ENCODE measurements around the gene KIF3C. TPM values are rescaled to one million over a fixed set of nuclear protein-coding genes. Genes with fewer than 3 reads are reported as not detected.
"Not testable (repeated sequence)": the region's sequence is repeated elsewhere in the genome, so short reads cannot be mapped to it uniquely, and the experiment has no call there.

Gene KIF3C
- total and polyA plus RNA-seq, 2 experiments from 2014 or later = 7.0 to 7.2 TPM

DNA sequence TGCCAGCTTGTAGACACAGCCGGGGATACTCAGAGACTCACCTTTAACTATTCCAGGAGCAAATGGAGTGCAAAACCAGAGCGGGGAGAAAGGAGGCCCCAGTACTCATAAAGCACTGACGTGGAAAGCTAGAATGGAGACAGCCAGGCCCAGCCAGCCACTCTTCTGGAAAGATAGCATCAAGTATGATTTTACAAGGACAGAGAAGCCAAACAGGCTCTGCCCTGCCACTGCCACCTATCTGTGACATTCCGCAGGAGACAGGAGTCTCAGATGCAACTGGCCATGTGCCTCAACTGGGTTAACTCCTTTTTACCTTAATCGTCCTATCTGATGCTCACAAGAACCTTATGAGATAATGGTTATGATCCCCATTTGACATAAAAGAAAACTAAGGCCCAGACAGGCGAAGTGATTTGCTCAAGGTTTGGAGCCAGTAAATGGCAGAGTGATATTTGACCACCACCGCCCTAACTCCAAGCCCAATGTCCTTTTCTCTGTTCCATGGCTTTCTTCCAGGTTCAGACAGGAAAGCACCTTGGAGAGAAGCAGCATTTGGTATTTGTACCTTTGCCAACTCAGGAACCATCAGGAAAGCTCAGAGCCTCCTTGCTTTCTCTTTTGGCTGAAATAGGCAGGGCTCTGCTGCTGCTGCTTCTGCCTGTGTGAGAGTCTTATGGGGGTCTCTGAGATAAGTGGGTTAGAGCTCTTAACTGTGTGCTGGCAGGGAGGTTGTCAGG lies 15.6 kb downstream of the KIF3C start:
- no peak for DNase-seq
- in situ Hi-C loops (cut with MboI) = no loop called here
- H3K9me2 ChIP-seq (ENCODE audit: insufficient read depth) = no peaks in the 10 kb centered on the region
- H3K9ac ChIP-seq = no peak overlapping the region
- H4K20me1 ChIP-seq (ENCODE audit: insufficient read depth) = no peaks in the 10 kb centered on the region
- H3K4me1 ChIP-seq (ENCODE audit: insufficient read depth) = 0 out of 2 replicates have a peak, but pooled peaks cover 7% of the 10 kb centered on the region
- H3K4me2 ChIP-seq (ENCODE audit: unreplicated experiment) = no peak overlapping the region
- H3K9me3 ChIP-seq (ENCODE audit: low read depth) = no peaks in the 10 kb centered on the region
- TF ChIP-seq EZH2phosphoT487 (IDR thresholded peaks at IDR 0.05; ENCODE audit: insufficient read depth, low read depth) (no peak), EZH2 (IDR thresholded peaks at IDR 0.05; ENCODE audit: insufficient read depth, poor library complexity, severe bottlenecking) (no peak)
- WGBS, 2 experiments (ENCODE audit: low coverage in 1 of 2, low lambda C conversion rate in 2 of 2, missing lambda C conversion rate in 2 of 2) = 94 to 99% methylated on average over 7 of the region's 7 CpGs
- no peaks in the 10 kb centered on the region for H3K27me3 ChIP-seq (replicated peaks; ENCODE audit: insufficient read depth)
- no peak overlapping the region for H3K4me3 ChIP-seq
- H3K36me3 ChIP-seq (ENCODE audit: low read depth) = no peaks in the 10 kb centered on the region
- H3K79me2 ChIP-seq (ENCODE audit: insufficient read depth) = peaks cover 4% of the 10 kb centered on the region; the same call in 1 of the 2 replicates
- no peak overlapping the region for H2AFZ ChIP-seq
- 0 out of 2 replicates have a peak, but pooled peaks cover 4% of the 10 kb centered on the region for H3F3A ChIP-seq (ENCODE audit: insufficient read depth)
- no peak overlapping the region for H3K27ac ChIP-seq

DNA sequence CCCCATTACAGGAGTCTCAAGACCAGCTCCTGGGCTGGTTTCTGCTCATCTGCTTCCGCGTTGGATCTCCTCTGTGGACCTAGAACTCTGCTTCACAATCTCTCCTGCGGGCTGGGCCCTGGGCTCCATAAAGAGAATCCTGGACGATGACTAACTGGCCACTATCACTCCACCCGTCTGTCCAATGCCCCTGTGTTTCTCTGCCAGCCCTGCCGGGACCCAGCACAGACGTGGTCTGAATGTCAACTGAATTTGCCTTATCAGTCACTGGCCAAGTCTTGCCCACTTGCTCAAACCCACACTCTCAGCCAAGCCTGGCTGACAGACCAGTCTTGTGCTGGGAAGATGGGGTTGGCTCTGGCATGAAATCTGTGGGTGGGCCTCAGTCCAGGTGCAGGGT lies 17.4 kb downstream of the KIF3C start:
- Histone ChIP-seq H3K79me2 (ENCODE audit: insufficient read depth) (peaks cover 9% of the 10 kb centered on the region; the same call in 1 of the 2 replicates), H3K9me3 (ENCODE audit: low read depth) (no peaks in the 10 kb centered on the region), H3K27ac (no peak overlapping the region), H2AFZ (no peak overlapping the region), H4K20me1 (ENCODE audit: insufficient read depth) (no peaks in the 10 kb centered on the region), H3K9me2 (ENCODE audit: insufficient read depth) (no peaks in the 10 kb centered on the region), H3K36me3 (ENCODE audit: low read depth) (no peaks in the 10 kb centered on the region), H3F3A (ENCODE audit: insufficient read depth) (0 out of 2 replicates have a peak, but pooled peaks cover 12% of the 10 kb centered on the region), H3K4me1 (ENCODE audit: insufficient read depth) (peaks cover 12% of the 10 kb centered on the region), H3K27me3 (replicated peaks; ENCODE audit: insufficient read depth) (no peaks in the 10 kb centered on the region), H3K4me2 (ENCODE audit: unreplicated experiment) (no peak overlapping the region), H3K4me3 (no peak overlapping the region), H3K9ac (no peak overlapping the region)
- in situ Hi-C loops (cut with MboI) = no loop called here
- WGBS, 2 experiments (ENCODE audit: low coverage in 1 of 2, low lambda C conversion rate in 2 of 2, missing lambda C conversion rate in 2 of 2) = 77 to 84% methylated on average over 7 of the region's 7 CpGs
- DNase-seq = peak; percentile 21
- TF ChIP-seq EZH2phosphoT487 (IDR thresholded peaks at IDR 0.05; ENCODE audit: insufficient read depth, low read depth) (no peak), EZH2 (IDR thresholded peaks at IDR 0.05; ENCODE audit: insufficient read depth, poor library complexity, severe bottlenecking) (no peak)

- peaks cover 5% of the 10 kb centered on the region; the same call in 1 of the 2 replicates for H3K79me2 ChIP-seq (ENCODE audit: insufficient read depth)
- H3K27ac ChIP-seq = no peak overlapping the region
Measured at GRCh38 chr2:25960920-25961319, 21.4 kb downstream of the KIF3C start.

GRCh38 chr2:25960396-25960795 lies 21.9 kb downstream of the KIF3C start:
- WGBS, 2 experiments (ENCODE audit: low coverage in 1 of 2, low lambda C conversion rate in 2 of 2, missing lambda C conversion rate in 2 of 2) = 92 to 96% methylated on average over 4 of the region's 4 CpGs
- no peak overlapping the region for H3K9ac ChIP-seq
- no peak overlapping the region for H2AFZ ChIP-seq
- H3K36me3 ChIP-seq (ENCODE audit: low read depth) = no peaks in the 10 kb centered on the region
- TF ChIP-seq EZH2 (IDR thresholded peaks at IDR 0.05; ENCODE audit: insufficient read depth, poor library complexity, severe bottlenecking) = no peak
- TF ChIP-seq EZH2phosphoT487 (IDR thresholded peaks at IDR 0.05; ENCODE audit: insufficient read depth, low read depth) = no peak
- DNase-seq = no peak
- H3K4me3 ChIP-seq = no peak overlapping the region
- H3F3A ChIP-seq (ENCODE audit: insufficient read depth) = 0 out of 2 replicates have a peak, but pooled peaks cover 12% of the 10 kb centered on the region
- H3K79me2 ChIP-seq (ENCODE audit: insufficient read depth) = peaks cover 5% of the 10 kb centered on the region; the same call in 1 of the 2 replicates
- no peaks in the 10 kb centered on the region for H3K27me3 ChIP-seq (replicated peaks; ENCODE audit: insufficient read depth)
- no peaks in the 10 kb centered on the region for H3K9me2 ChIP-seq (ENCODE audit: insufficient read depth)
- H3K4me2 ChIP-seq (ENCODE audit: unreplicated experiment) = no peak overlapping the region
- no peaks in the 10 kb centered on the region for H4K20me1 ChIP-seq (ENCODE audit: insufficient read depth)
- H3K27ac ChIP-seq = no peak overlapping the region
- H3K9me3 ChIP-seq (ENCODE audit: low read depth) = no peaks in the 10 kb centered on the region
- H3K4me1 ChIP-seq (ENCODE audit: insufficient read depth) = peaks cover 10% of the 10 kb centered on the region
- in situ Hi-C loops (cut with MboI) = no loop called here

More at GRCh38 chr2:25960920-25961319, 21.4 kb downstream of the KIF3C start:
- Histone ChIP-seq H3F3A (ENCODE audit: insufficient read depth) (0 out of 2 replicates have a peak, but pooled peaks cover 12% of the 10 kb centered on the region), H2AFZ (no peak overlapping the region), H3K36me3 (ENCODE audit: low read depth) (no peaks in the 10 kb centered on the region), H3K4me2 (ENCODE audit: unreplicated experiment) (no peak overlapping the region), H4K20me1 (ENCODE audit: insufficient read depth) (no peaks in the 10 kb centered on the region), H3K9me3 (ENCODE audit: low read depth) (no peaks in the 10 kb centered on the region), H3K27me3 (replicated peaks; ENCODE audit: insufficient read depth) (no peaks in the 10 kb centered on the region), H3K9me2 (ENCODE audit: insufficient read depth) (no peaks in the 10 kb centered on the region), H3K9ac (no peak overlapping the region), H3K4me3 (no peak overlapping the region), H3K4me1 (ENCODE audit: insufficient read depth) (peaks cover 10% of the 10 kb centered on the region)
- WGBS, 2 experiments (ENCODE audit: low coverage in 1 of 2, low lambda C conversion rate in 2 of 2, missing lambda C conversion rate in 2 of 2) = 31 to 37% methylated on average over 2 of the region's 2 CpGs
- DNase-seq = peak; percentile 54
- TF ChIP-seq EZH2 (IDR thresholded peaks at IDR 0.05; ENCODE audit: insufficient read depth, poor library complexity, severe bottlenecking) (no peak), EZH2phosphoT487 (IDR thresholded peaks at IDR 0.05; ENCODE audit: insufficient read depth, low read depth) (no peak)
- in situ Hi-C loops (cut with MboI) = no loop called here

DNA sequence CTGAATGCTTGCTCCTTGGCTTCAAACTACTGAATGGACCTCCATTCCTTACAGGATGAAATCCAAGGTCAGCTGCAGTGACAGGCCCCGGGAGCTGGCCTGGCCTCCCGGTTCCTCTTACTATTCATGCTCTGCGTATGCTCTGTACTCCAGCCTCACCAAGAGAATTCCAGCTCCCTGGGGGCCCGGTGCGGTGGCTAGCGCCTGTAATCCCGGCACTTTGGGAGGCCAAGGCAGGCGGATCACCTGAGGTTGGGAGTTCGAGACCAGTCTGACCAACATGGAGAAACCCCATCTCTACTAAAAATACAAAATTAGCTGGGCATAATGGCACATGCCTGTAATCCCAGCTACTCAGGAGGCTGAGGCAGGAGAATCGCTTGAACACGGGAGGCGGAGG lies 23.7 kb downstream of the KIF3C start:
- DNase-seq; H2AFZ ChIP-seq; H3K4me3 ChIP-seq; in situ Hi-C loops (cut with MboI); H3K9me3 ChIP-seq (ENCODE audit: low read depth); H3K27ac ChIP-seq; H3K79me2 ChIP-seq (ENCODE audit: insufficient read depth); H3K36me3 ChIP-seq (ENCODE audit: low read depth); H3K4me1 ChIP-seq (ENCODE audit: insufficient read depth); H3K9ac ChIP-seq; H3K9me2 ChIP-seq (ENCODE audit: insufficient read depth); H3K27me3 ChIP-seq (replicated peaks; ENCODE audit: insufficient read depth); H4K20me1 ChIP-seq (ENCODE audit: insufficient read depth); H3K4me2 ChIP-seq (ENCODE audit: unreplicated experiment): not testable (repeated sequence)
- 0 out of 2 replicates have a peak, but pooled peaks cover 12% of the 10 kb centered on the region for H3F3A ChIP-seq (ENCODE audit: insufficient read depth)
- WGBS, 2 experiments (ENCODE audit: low coverage in 1 of 2, low lambda C conversion rate in 2 of 2, missing lambda C conversion rate in 2 of 2) = 94 to 95% methylated on average over 10 to 12 of the region's 12 CpGs

Data from GM23248 (cell line).